ENCODE data around the gene KRT7.

KRT7 gene

DNA sequence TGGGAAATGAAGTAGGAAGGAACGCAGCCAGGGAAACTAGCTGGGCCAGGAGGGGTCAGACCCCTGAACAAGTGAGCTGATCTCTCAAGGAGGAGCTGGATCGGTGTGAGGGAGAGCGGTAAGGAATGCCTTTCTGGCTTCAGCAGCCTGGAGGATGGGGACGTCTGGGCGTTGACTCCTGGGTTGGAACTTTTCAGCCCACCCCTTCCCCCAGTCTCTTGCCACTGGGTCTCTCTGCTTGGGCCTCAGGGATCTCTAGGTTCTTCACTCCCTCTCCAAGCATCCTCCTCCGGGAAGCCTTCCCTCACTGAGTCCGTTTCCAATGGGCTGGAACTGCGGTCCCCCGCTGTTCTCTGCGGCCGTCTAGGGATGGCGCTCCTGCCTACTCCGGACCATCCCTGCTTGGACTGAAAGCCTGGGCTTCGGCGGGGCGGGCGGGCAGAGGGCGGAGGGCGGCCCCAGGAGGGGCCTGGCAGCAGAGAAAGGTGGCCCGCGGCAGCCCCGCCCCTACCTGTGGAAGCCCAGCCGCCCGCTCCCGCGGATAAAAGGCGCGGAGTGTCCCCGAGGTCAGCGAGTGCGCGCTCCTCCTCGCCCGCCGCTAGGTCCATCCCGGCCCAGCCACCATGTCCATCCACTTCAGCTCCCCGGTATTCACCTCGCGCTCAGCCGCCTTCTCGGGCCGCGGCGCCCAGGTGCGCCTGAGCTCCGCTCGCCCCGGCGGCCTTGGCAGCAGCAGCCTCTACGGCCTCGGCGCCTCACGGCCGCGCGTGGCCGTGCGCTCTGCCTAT is at the start of gene KRT7:
Gene KRT7 (plus strand): TSS at position 570 of the 788 bp plus-strand sequence. CDS start 54 bp downstream, at position 624.
- no peaks in the 10 kb centered on the region for H3K36me3 ChIP-seq (ENCODE audit: insufficient read depth, low read length)
- no peak within 1 kb of the TSS for H3K4me3 ChIP-seq (ENCODE audit: low read length)
- H3K9me3 ChIP-seq (ENCODE audit: low read length): no peaks in the 10 kb centered on the region
- H2AFZ ChIP-seq (ENCODE audit: low read depth, low read length): no peak within 1 kb of the TSS
- no peaks in the 10 kb centered on the region for H3K4me1 ChIP-seq (ENCODE audit: insufficient read depth, low read length)
- H3K27me3 ChIP-seq (ENCODE audit: insufficient read depth, low read length): peaks cover 54% of the 10 kb centered on the region

DNA sequence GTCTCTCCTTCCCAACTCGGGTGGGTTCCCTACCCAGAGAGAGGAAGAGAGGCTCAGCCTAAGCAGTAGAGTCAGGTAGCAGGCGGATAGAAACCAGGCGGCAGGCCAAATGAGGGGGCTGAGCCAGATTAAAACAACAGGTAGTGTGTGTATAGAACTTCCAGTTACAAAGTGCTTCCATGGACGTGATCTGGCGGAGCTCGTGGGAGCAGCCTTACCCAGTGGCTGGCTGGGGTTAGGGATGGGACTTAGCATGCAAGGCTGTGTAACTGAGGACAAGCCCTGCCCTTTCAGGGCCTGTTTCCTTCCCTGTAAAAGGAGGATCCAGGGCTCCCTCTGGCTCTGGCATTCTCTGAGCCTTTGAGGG is 49.5 kb upstream of the KRT7 start:
- Histone ChIP-seq H2AFZ (ENCODE audit: low read depth, low read length) (no peak overlapping the region), H3K36me3 (ENCODE audit: insufficient read depth, low read length) (no peaks in the 10 kb centered on the region), H3K9me3 (ENCODE audit: low read length) (no peaks in the 10 kb centered on the region), H3K27me3 (ENCODE audit: insufficient read depth, low read length) (peaks cover 29% of the 10 kb centered on the region), H3K4me1 (ENCODE audit: insufficient read depth, low read length) (no peaks in the 10 kb centered on the region), H3K4me3 (ENCODE audit: low read length) (no peak overlapping the region)

DNA sequence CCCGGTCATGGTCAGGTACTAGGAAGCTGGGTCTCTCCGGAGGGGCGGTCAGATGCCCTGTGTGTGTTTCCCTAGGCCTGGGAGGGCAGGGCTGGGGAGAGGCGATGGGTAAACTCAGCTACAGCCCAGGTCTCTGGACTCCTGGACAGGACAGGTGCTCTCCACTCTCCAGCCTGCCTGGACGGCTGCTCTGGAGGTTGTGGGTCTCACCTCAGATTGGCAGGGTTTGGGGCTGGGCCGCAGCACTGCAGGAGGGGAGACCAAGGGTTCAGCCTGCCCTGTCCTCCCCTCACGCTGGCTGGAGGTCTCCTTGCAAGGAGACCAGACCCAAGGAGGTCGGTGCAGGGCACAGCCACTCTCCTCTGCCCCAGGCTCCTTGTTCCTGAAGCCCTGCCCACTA is 49.1 kb upstream of the KRT7 start:
- Histone ChIP-seq H2AFZ (ENCODE audit: low read depth, low read length) (no peak overlapping the region), H3K9me3 (ENCODE audit: low read length) (no peaks in the 10 kb centered on the region), H3K36me3 (ENCODE audit: insufficient read depth, low read length) (no peaks in the 10 kb centered on the region), H3K4me3 (ENCODE audit: low read length) (no peak overlapping the region), H3K4me1 (ENCODE audit: insufficient read depth, low read length) (no peaks in the 10 kb centered on the region), H3K27me3 (ENCODE audit: insufficient read depth, low read length) (peaks cover 29% of the 10 kb centered on the region)

GRCh38 chr12:52184813-52185212 is 48.2 kb upstream of the KRT7 start:
- Histone ChIP-seq H3K4me1 (ENCODE audit: insufficient read depth, low read length) (no peaks in the 10 kb centered on the region), H3K9me3 (ENCODE audit: low read length) (no peaks in the 10 kb centered on the region), H2AFZ (ENCODE audit: low read depth, low read length) (no peak overlapping the region), H3K36me3 (ENCODE audit: insufficient read depth, low read length) (no peaks in the 10 kb centered on the region), H3K4me3 (ENCODE audit: low read length) (no peak overlapping the region), H3K27me3 (ENCODE audit: insufficient read depth, low read length) (peaks cover 26% of the 10 kb centered on the region)

DNA sequence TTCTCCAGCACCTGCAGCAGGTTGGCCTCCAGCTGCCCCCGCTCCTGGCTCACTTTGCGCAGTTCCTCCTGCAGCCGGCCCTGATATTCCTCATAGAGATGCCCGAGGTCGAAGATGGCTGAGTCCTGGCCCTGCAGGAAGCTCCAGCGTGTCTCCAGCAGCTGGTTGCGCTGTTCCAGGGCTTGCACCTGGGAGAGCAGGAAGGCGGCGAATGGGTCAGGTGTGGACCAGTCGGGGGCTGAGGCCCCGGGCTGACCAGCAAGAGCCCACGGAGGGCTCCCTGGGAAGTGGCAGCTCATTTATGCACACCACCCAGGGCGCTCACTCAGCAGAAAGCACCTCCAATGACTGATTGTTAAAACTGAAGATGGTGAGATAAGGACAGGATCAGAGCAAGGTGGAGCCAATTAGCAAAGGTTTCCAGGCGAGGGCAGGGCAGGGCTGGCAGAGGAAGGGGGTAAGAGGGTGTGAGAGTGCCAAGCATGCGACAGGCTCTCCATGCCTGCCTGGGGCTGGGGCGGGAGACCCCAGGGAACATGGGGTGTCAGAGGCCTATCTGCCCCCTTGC is 47.6 kb upstream of the KRT7 start:
- Histone ChIP-seq H3K4me3 (ENCODE audit: low read length) (no peak overlapping the region), H3K9me3 (ENCODE audit: low read length) (no peaks in the 10 kb centered on the region), H3K27me3 (ENCODE audit: insufficient read depth, low read length) (peaks cover 23% of the 10 kb centered on the region), H3K36me3 (ENCODE audit: insufficient read depth, low read length) (no peaks in the 10 kb centered on the region), H2AFZ (ENCODE audit: low read depth, low read length) (no peak overlapping the region), H3K4me1 (ENCODE audit: insufficient read depth, low read length) (no peaks in the 10 kb centered on the region)

DNA sequence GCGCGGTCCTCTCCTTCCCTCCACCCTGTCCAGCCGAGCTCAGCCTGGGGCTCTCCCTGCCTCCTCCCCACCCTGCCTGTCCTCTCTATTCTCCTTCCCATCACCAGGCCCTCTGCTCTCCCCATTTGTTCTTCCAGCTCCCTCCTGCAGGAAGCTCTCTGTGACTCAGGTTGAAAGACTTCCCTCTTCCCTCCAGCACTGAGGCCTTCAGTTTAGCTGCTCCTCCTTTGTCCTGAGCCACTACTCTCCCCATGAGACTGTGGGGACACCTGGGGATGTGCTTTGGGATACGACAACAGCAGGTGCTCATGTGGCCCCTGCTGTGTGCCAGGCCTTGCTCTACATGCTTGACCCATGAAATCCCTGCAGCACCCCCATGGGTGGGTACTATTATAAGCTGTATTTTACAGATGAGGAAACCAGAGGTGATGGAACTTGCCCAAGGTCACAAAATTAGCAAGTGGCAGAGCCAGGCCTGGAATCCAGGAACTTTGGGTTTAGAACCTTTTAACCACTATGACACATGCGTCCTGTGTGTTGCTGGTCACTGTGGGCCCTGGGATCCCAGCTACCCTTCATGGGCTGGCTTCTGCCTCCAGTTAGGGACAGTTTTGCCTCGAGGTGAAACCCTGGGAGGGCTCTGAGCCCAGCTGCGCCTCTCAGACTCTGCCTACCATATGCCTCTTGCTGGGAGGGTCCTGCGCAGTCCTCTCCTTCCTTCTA is 46.8 kb upstream of the KRT7 start:
- no peak overlapping the region for H3K4me3 ChIP-seq (ENCODE audit: low read length)
- H3K4me1 ChIP-seq (ENCODE audit: insufficient read depth, low read length): no peaks in the 10 kb centered on the region
- H3K27me3 ChIP-seq (ENCODE audit: insufficient read depth, low read length): peaks cover 19% of the 10 kb centered on the region
- no peaks in the 10 kb centered on the region for H3K9me3 ChIP-seq (ENCODE audit: low read length)
- H3K36me3 ChIP-seq (ENCODE audit: insufficient read depth, low read length): no peaks in the 10 kb centered on the region
- no peak overlapping the region for H2AFZ ChIP-seq (ENCODE audit: low read depth, low read length)

DNA sequence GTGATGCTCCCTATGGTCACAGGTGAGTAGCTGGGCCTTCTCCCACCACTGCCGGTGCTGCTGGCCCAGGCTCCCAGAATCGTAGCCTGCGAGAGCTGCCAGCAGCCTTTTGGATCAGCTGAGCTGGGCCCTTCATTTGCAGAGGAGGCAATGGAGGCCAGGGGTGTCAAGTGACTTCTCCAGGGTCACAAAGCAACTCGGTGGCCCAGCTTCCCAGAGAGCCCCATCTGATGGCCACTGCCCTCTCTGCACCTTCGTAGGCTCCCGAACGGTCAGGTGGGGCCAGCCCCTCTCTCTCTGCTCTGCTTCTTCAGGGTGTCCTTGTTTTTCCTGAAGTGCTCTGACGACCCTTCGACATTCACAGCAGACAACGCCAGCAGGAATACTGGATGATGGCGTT is 45.8 kb upstream of the KRT7 start:
- no peak overlapping the region for H2AFZ ChIP-seq (ENCODE audit: low read depth, low read length)
- no peaks in the 10 kb centered on the region for H3K9me3 ChIP-seq (ENCODE audit: low read length)
- peaks cover 10% of the 10 kb centered on the region for H3K27me3 ChIP-seq (ENCODE audit: insufficient read depth, low read length)
- H3K4me3 ChIP-seq (ENCODE audit: low read length): no peak overlapping the region
- no peaks in the 10 kb centered on the region for H3K36me3 ChIP-seq (ENCODE audit: insufficient read depth, low read length)
- no peaks in the 10 kb centered on the region for H3K4me1 ChIP-seq (ENCODE audit: insufficient read depth, low read length)

- Histone ChIP-seq H3K4me1 (ENCODE audit: insufficient read depth, low read length) (no peaks in the 10 kb centered on the region), H3K27me3 (ENCODE audit: insufficient read depth, low read length) (peaks cover 6% of the 10 kb centered on the region), H3K4me3 (ENCODE audit: low read length) (no peak overlapping the region), H3K9me3 (ENCODE audit: low read length) (no peaks in the 10 kb centered on the region), H3K36me3 (ENCODE audit: insufficient read depth, low read length) (no peaks in the 10 kb centered on the region), H2AFZ (ENCODE audit: low read depth, low read length) (no peak overlapping the region)
Measured at GRCh38 chr12:52187640-52188039, 45.4 kb upstream of the KRT7 start.

DNA sequence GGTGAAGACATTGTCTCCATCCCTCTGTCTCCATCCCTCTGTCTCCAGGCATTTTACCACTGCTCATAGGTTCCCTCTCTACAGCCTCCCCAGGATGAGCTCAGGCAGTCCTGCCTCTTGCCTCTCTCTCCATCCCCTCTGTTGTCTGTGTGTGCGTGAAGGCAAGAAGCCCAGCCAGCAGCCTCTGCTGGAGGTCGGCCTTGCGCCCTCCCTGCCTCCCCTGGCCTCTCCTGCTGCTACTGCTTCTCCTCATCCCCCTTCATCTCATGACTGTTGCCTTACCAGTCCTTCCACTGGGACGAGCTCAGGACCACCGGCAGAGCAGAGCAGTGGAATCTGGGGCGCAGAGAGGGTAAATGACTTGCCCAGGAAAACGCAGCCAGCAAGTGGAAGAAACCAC is 44.4 kb upstream of the KRT7 start:
- H3K27me3 ChIP-seq (ENCODE audit: insufficient read depth, low read length): peaks cover 3% of the 10 kb centered on the region
- H3K36me3 ChIP-seq (ENCODE audit: insufficient read depth, low read length): no peaks in the 10 kb centered on the region
- no peak overlapping the region for H2AFZ ChIP-seq (ENCODE audit: low read depth, low read length)
- no peak overlapping the region for H3K4me3 ChIP-seq (ENCODE audit: low read length)
- no peaks in the 10 kb centered on the region for H3K9me3 ChIP-seq (ENCODE audit: low read length)
- no peaks in the 10 kb centered on the region for H3K4me1 ChIP-seq (ENCODE audit: insufficient read depth, low read length)

GRCh38 chr12:52189376-52190174 is 43.5 kb upstream of the KRT7 start:
- Histone ChIP-seq H3K9me3 (ENCODE audit: low read length) (no peaks in the 10 kb centered on the region), H3K27me3 (ENCODE audit: insufficient read depth, low read length) (peaks cover 3% of the 10 kb centered on the region), H3K4me1 (ENCODE audit: insufficient read depth, low read length) (no peaks in the 10 kb centered on the region), H2AFZ (ENCODE audit: low read depth, low read length) (no peak overlapping the region), H3K4me3 (ENCODE audit: low read length) (no peak overlapping the region), H3K36me3 (ENCODE audit: insufficient read depth, low read length) (no peaks in the 10 kb centered on the region)

- Histone ChIP-seq H3K27me3 (ENCODE audit: insufficient read depth, low read length) (peaks cover 3% of the 10 kb centered on the region), H3K36me3 (ENCODE audit: insufficient read depth, low read length) (no peaks in the 10 kb centered on the region), H2AFZ (ENCODE audit: low read depth, low read length) (no peak overlapping the region), H3K4me1 (ENCODE audit: insufficient read depth, low read length) (no peaks in the 10 kb centered on the region), H3K9me3 (ENCODE audit: low read length) (no peaks in the 10 kb centered on the region), H3K4me3 (ENCODE audit: low read length) (no peak overlapping the region)
Measured at GRCh38 chr12:52190860-52191729, 41.9 kb upstream of the KRT7 start.

Measured in neuron (in vitro differentiated cells).